ENCODE measurements around the gene PCDH9.

DNA sequence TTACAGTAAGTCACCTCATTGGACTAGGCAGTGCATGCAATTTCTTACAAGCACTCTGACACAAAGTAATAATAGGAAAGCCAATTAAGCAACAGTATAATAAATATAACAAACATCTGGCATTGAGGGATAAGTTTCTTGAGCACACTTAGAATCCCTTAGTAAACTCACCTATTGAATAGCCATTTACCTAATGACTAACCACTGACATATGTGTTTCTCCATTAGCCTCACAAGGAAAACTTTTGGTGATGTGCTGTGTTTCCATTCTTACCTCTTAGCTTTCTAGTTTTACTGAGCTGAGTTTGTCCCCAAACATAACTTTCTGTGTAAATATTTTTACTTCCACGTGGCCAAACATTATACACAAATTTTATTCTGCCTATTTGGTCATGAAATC lies 47.4 kb upstream of the PCDH9 start:
- no peak for TF ChIP-seq TAF1 (IDR thresholded peaks at IDR 0.05; ENCODE audit: borderline replicate concordance, insufficient read depth, low read length)
- no peak for TF ChIP-seq REST (IDR thresholded peaks at IDR 0.05; ENCODE audit: insufficient read depth in 1 of 2, low read depth in 2 of 2, low read length in 2 of 2)
- no peak for TF ChIP-seq POLR2AphosphoS5 (IDR thresholded peaks at IDR 0.05; ENCODE audit: low read depth, low read length)
- no peak for TF ChIP-seq SIN3A (IDR thresholded peaks at IDR 0.05; ENCODE audit: borderline replicate concordance, insufficient read depth, low read length)
- TF ChIP-seq FOXP2 (optimal IDR thresholded peaks at IDR 0.05; ENCODE audit: borderline replicate concordance, extremely low read depth, extremely low read length, insufficient read depth) = no peak
